Measurements from ENCODE around the gene RGL1. TPM values are rescaled to one million over a fixed set of nuclear protein-coding genes. Genes with fewer than 3 reads are reported as not detected.

The RGL1 gene
- total and polyA plus RNA-seq, 2 experiments from 2014 or later, result 22.8 to 24.1 TPM

DNA sequence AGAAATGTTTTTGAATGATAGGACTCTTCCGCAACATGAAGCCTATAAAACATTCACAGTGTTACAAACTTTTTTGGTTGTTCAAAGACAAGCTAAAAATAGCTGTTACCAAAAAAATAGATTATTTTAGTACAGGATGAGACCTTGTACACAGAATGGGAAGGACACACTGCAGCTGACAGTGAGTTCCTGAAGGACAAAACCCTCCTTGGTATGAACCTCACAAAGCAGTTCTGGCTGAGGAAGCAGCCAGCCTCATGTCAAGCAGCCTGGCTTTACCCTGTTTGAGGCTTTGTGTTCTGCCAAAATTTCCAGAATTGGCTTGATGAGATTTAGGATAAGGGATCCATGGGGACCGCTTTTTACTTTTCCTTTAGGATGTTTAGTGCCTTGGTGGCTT, 93.7 kb downstream of the RGL1 start:
- Histone ChIP-seq H3K27me3 (no peaks in the 10 kb centered on the region), H3K9me3 (ENCODE audit: low read depth) (no peaks in the 10 kb centered on the region), H3K4me1 (ENCODE audit: low read depth) (peaks cover 5% of the 10 kb centered on the region), H3K4me3 (no peak overlapping the region), H3K27ac (no peak overlapping the region), H3K36me3 (peaks cover 48% of the 10 kb centered on the region)
- TF ChIP-seq, protein P1, sequence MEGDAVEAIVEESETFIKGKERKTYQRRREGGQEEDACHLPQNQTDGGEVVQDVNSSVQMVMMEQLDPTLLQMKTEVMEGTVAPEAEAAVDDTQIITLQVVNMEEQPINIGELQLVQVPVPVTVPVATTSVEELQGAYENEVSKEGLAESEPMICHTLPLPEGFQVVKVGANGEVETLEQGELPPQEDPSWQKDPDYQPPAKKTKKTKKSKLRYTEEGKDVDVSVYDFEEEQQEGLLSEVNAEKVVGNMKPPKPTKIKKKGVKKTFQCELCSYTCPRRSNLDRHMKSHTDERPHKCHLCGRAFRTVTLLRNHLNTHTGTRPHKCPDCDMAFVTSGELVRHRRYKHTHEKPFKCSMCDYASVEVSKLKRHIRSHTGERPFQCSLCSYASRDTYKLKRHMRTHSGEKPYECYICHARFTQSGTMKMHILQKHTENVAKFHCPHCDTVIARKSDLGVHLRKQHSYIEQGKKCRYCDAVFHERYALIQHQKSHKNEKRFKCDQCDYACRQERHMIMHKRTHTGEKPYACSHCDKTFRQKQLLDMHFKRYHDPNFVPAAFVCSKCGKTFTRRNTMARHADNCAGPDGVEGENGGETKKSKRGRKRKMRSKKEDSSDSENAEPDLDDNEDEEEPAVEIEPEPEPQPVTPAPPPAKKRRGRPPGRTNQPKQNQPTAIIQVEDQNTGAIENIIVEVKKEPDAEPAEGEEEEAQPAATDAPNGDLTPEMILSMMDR (IDR thresholded peaks at IDR 0.05; ENCODE audit: low read depth, low read length), result no peak
- DNase-seq (ENCODE audit: low read depth in 1 of 2, low spot score in 1 of 2), result no peak

DNA sequence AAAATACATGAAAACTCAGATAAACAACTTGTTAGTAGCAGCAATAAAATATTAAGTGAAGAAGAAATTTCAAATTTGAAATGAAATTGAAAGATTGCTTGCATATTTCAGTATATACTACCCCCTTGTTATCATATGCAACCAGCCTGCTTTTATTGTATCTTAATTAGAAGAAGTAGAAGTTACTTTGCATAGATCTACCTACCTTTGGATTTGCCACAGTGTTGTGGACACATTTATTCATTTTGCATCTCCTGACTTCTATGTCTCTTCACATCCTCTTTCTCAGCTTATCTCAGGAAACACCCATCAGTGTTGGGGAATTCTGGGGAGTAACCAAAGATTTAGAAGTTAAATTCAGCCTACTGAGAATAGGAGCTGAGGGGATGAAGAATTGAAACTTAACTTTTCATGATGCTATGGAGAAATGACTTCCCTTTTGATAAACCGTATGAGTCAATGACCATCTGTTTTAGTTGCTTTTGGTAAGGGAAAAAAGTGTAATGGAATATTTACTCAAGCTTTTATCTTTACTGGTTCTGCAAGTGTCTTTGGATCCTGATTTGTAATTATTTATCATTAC, 96.9 kb downstream of the RGL1 start:
- H3K36me3 ChIP-seq, result peaks cover 60% of the 10 kb centered on the region
- TF ChIP-seq, protein P1 (IDR thresholded peaks at IDR 0.05; ENCODE audit: low read depth, low read length), result no peak

DNA sequence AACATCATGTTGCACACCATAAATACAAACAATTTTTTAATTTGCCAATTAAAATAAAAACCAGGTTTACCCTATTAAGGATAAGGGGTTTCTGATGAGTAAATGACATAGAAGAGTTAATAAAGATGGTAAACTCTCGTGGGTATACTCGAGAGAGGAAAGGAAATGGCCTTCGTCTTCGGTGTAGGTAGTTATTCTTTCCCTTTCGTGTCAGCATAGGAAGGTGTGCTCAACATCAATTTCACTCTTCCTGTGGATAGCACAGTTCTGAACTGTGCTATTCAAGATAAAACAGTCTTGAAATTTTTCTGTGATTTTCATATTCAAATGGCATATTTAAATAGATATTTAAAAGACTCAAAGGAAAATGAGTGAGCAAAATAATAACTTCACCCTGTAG, 98.2 kb downstream of the RGL1 start:
- H3K27ac ChIP-seq, result no peak overlapping the region
- H3K27me3 ChIP-seq, result no peaks in the 10 kb centered on the region
- no peaks in the 10 kb centered on the region for H3K9me3 ChIP-seq (ENCODE audit: low read depth)
- peaks cover 65% of the 10 kb centered on the region for H3K36me3 ChIP-seq
- DNase-seq (ENCODE audit: low read depth in 1 of 2, low spot score in 1 of 2), result no peak
- no peak overlapping the region for H3K4me3 ChIP-seq
- TF ChIP-seq, protein P1 (IDR thresholded peaks at IDR 0.05; ENCODE audit: low read depth, low read length), result no peak
- no peaks in the 10 kb centered on the region for H3K4me1 ChIP-seq (ENCODE audit: low read depth)

More for the DNA sequence above, 96.9 kb downstream of the RGL1 start:
- H3K4me3 ChIP-seq, result no peak overlapping the region
- no peaks in the 10 kb centered on the region for H3K4me1 ChIP-seq (ENCODE audit: low read depth)
- no peaks in the 10 kb centered on the region for H3K9me3 ChIP-seq (ENCODE audit: low read depth)
- H3K27me3 ChIP-seq, result no peaks in the 10 kb centered on the region
- DNase-seq (ENCODE audit: low read depth in 1 of 2, low spot score in 1 of 2), result peak in 1 of 2 donors; percentile 38
- H3K27ac ChIP-seq, result no peak overlapping the region

DNA sequence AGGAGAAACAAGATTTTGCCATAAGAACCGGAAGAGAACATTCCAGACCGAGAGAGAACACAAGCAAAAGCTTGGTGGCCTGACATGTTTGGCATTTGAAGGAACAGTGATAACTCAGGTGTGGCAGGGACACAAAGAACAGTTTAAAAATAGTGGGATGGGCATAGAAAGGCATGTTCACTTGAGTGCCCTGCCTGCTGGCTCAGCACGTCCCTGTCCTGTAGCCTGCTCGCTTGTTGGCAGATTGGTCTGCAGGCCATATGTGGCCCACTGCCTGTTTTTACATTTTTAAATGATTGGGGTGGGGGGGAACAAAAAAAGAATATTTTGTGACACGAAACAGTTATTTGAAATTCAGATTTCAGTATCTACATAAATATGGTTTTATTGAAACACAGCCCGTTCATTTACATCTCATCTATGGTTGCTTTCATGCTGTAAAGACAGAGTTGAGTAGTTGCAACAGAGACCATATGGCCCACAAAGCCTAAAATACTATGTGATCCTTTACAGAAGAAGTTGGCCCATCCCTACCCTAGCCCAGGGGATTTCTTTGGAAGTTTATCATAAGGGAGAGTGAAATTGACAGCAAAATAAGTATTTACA, 100.7 kb downstream of the RGL1 start:
- no peak overlapping the region for H3K4me3 ChIP-seq
- peaks cover 60% of the 10 kb centered on the region for H3K36me3 ChIP-seq
- DNase-seq (ENCODE audit: low read depth in 1 of 2, low spot score in 1 of 2), result no peak
- TF ChIP-seq, protein P1 (IDR thresholded peaks at IDR 0.05; ENCODE audit: low read depth, low read length), result no peak
- H3K9me3 ChIP-seq (ENCODE audit: low read depth), result no peaks in the 10 kb centered on the region
- no peak overlapping the region for H3K27ac ChIP-seq
- H3K4me1 ChIP-seq (ENCODE audit: low read depth), result no peaks in the 10 kb centered on the region
- no peaks in the 10 kb centered on the region for H3K27me3 ChIP-seq

DNA sequence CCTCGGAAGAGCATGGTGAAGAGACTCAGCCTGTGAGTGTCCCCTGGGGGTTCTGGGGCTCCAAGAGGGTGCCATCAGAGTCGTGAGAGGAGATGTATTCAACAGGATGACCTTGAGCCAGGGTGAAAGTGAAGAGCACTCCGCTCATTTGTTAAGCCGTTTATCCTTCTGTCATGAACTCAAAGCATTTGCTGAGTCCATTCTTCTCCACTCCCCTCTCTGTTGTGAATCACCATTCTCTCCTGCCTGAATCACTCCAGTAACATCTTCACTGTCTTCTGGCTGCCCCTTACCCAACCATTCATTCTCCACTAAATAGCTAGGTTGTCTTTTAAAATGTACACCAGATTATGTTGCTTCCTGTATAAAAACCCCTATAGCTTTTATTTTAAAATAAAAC, 102.2 kb downstream of the RGL1 start:
- Histone ChIP-seq H3K27ac (no peak overlapping the region), H3K36me3 (peaks cover 73% of the 10 kb centered on the region), H3K4me1 (ENCODE audit: low read depth) (no peaks in the 10 kb centered on the region), H3K9me3 (ENCODE audit: low read depth) (no peaks in the 10 kb centered on the region), H3K4me3 (no peak overlapping the region), H3K27me3 (no peaks in the 10 kb centered on the region)
- TF ChIP-seq, protein P1 (IDR thresholded peaks at IDR 0.05; ENCODE audit: low read depth, low read length), result no peak
- DNase-seq (ENCODE audit: low read depth in 1 of 2, low spot score in 1 of 2), result no peak
